ENCODE data around the gene KRT84. TPM values are rescaled to one million over a fixed set of nuclear protein-coding genes. Genes with fewer than 3 reads are reported as not detected.
A peak's percentile ranks its signal among the peaks of the same experiment; 100 is the strongest.

The KRT84 gene
- total RNA-seq, 1 experiment from 2014 or later, result not detected

- no peak for DNase-seq
- intact Hi-C loops (cut with micrococcal nuclease; ENCODE audit: unreplicated experiment), result no loop called here
- TF ChIP-seq, protein P1, sequence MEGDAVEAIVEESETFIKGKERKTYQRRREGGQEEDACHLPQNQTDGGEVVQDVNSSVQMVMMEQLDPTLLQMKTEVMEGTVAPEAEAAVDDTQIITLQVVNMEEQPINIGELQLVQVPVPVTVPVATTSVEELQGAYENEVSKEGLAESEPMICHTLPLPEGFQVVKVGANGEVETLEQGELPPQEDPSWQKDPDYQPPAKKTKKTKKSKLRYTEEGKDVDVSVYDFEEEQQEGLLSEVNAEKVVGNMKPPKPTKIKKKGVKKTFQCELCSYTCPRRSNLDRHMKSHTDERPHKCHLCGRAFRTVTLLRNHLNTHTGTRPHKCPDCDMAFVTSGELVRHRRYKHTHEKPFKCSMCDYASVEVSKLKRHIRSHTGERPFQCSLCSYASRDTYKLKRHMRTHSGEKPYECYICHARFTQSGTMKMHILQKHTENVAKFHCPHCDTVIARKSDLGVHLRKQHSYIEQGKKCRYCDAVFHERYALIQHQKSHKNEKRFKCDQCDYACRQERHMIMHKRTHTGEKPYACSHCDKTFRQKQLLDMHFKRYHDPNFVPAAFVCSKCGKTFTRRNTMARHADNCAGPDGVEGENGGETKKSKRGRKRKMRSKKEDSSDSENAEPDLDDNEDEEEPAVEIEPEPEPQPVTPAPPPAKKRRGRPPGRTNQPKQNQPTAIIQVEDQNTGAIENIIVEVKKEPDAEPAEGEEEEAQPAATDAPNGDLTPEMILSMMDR (IDR thresholded peaks at IDR 0.05; ENCODE audit: unreplicated experiment), result no peak
- H3K36me3 Mint-ChIP-seq (ENCODE audit: insufficient read depth, unreplicated experiment), result no peaks in the 10 kb centered on the region
- no TSS peak for BruUV-seq (replicated peaks)
- peaks cover 37% of the 10 kb centered on the region for H3K4me1 Mint-ChIP-seq (ENCODE audit: low read depth, unreplicated experiment)
- no peak overlapping the region for H3K4me3 Mint-ChIP-seq (ENCODE audit: low read depth, unreplicated experiment)
- peaks cover 13% of the 10 kb centered on the region for H3K27me3 Mint-ChIP-seq (ENCODE audit: unreplicated experiment)
- peaks cover 3% of the 10 kb centered on the region for H3K9me3 Mint-ChIP-seq (ENCODE audit: low read depth, unreplicated experiment)
- H3K27ac Mint-ChIP-seq (ENCODE audit: unreplicated experiment), result no peak overlapping the region
- CTCF ChIA-PET, result no interaction called here
Measured at GRCh38 chr12:52331833-52332232, 53.6 kb downstream of the KRT84 start.

DNA sequence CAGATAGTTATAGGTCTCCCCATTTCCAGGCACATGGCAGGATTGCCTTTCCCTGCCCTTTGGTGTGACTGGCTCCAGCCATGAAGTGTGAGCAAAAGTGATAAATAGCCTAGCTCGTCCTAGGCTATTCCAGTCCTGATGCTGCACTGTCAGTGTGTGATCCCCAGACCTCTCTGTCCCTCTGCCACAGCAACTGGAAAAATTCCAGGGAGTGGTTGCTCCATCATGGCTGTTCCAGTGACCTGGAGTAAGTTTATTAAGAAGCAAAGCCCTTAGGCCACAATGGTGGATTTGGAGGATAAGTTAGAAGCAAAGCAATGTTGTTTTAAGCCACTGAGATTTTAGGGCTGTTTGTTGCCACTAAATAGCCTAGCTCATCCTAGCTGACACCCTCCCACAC is 54.4 kb downstream of the KRT84 start:
- no peak for DNase-seq
- peaks cover 3% of the 10 kb centered on the region for H3K9me3 Mint-ChIP-seq (ENCODE audit: low read depth, unreplicated experiment)
- no peak overlapping the region for H3K4me3 Mint-ChIP-seq (ENCODE audit: low read depth, unreplicated experiment)
- TF ChIP-seq, protein P1 (IDR thresholded peaks at IDR 0.05; ENCODE audit: unreplicated experiment), result no peak
- intact Hi-C loops (cut with micrococcal nuclease; ENCODE audit: unreplicated experiment), result no loop called here
- BruUV-seq (replicated peaks), result no TSS peak
- peaks cover 13% of the 10 kb centered on the region for H3K27me3 Mint-ChIP-seq (ENCODE audit: unreplicated experiment)
- H3K36me3 Mint-ChIP-seq (ENCODE audit: insufficient read depth, unreplicated experiment), result no peaks in the 10 kb centered on the region
- H3K4me1 Mint-ChIP-seq (ENCODE audit: low read depth, unreplicated experiment), result peaks cover 32% of the 10 kb centered on the region
- CTCF ChIA-PET, result no interaction called here
- no peak overlapping the region for H3K27ac Mint-ChIP-seq (ENCODE audit: unreplicated experiment)

DNA sequence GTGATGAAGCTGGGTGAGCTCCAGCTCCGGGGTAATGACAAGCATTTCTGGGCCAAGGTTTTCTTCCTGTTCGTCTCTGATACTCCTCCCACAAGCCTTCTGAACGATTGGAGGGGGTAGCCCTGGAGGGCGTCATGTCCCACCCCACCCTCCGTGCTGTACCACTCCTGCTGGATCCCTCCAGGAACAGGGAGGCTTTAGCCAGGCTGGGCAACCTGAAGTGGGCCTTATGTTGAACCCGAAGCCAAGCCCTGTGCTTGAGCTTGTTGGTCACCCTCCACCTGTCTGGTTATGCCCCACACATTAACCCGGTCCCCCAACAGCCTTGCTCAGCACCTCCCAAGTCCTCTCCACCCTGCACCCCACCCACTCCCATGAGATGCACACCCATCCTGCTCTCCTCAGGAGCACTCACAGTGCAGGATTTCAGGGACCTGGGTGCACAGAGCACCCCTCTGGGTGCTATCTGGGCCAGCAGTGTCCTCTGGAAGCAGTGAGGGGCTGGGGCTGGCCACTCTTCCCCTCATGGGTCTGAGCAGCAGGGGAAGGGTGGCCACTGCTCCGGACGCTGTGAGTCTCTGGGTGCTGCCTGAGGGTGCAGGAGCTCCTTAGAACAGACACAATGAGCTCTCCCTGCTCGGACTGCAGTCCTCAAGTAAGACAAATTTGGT is 57.5 kb downstream of the KRT84 start:
- no peak overlapping the region for H3K4me3 Mint-ChIP-seq (ENCODE audit: low read depth, unreplicated experiment)
- peaks cover 3% of the 10 kb centered on the region for H3K9me3 Mint-ChIP-seq (ENCODE audit: low read depth, unreplicated experiment)
- no TSS peak for BruUV-seq (replicated peaks)
- peak overlapping the region; percentile 64 for H3K27ac Mint-ChIP-seq (ENCODE audit: unreplicated experiment)
- no peak for DNase-seq
- CTCF ChIA-PET, result interaction anchor here (0.7 to 2.6 kb wide), 16 partner anchors 17 to 556 kb away, joined by 3 to 20 read pairs (median 4); partner anchors contain the start of gene KRT80
- H3K36me3 Mint-ChIP-seq (ENCODE audit: insufficient read depth, unreplicated experiment), result no peaks in the 10 kb centered on the region
- TF ChIP-seq, protein P1 (IDR thresholded peaks at IDR 0.05; ENCODE audit: unreplicated experiment), result no peak
- intact Hi-C loops (cut with micrococcal nuclease; ENCODE audit: unreplicated experiment), result loop anchor here (2.0 to 10.0 kb wide), 2 partner anchors 83 to 171 kb away; no protein-coding TSS in a partner anchor
- peaks cover 23% of the 10 kb centered on the region for H3K4me1 Mint-ChIP-seq (ENCODE audit: low read depth, unreplicated experiment)
- peaks cover 13% of the 10 kb centered on the region for H3K27me3 Mint-ChIP-seq (ENCODE audit: unreplicated experiment)

Other genes starting within 250 kb of the KRT84 start
- gene KRT80, start 193.6 kb downstream of the KRT84 start, total RNA-seq (2022), result 32.7 and 45.5 TPM in 2 replicates
- gene KRT7, start 152.4 kb downstream of the KRT84 start, total RNA-seq (2022), result 2,370 and 2,828 TPM in 2 replicates
- 2.6 and 3.6 TPM in 2 replicates for gene KRT86, start 111.0 kb downstream of the KRT84 start, total RNA-seq (2022)
- gene KRT81, start 94.1 kb downstream of the KRT84 start, total RNA-seq (2022), result 0.28 and 0.61 TPM in 2 replicates
- not detected in 2 replicates for gene KRT83, start 64.3 kb downstream of the KRT84 start, total RNA-seq (2022)
- not detected in 2 replicates for gene KRT85, start 18.2 kb downstream of the KRT84 start, total RNA-seq (2022)
- not detected in 2 replicates for gene KRT82, start 20.7 kb upstream of the KRT84 start, total RNA-seq (2022)
- not detected in 2 replicates for gene KRT75, start 48.7 kb upstream of the KRT84 start, total RNA-seq (2022)
- 2.2 and 5.6 TPM in 2 replicates for gene KRT6B, start 66.5 kb upstream of the KRT84 start, total RNA-seq (2022)
- not detected in 2 replicates for gene KRT6C, start 88.2 kb upstream of the KRT84 start, total RNA-seq (2022)
- gene KRT6A, start 107.6 kb upstream of the KRT84 start, total RNA-seq (2022), result 0.24 TPM in 1 of 2 replicates, not detected in the other
- 0.32 and 1.3 TPM in 2 replicates for gene KRT5, start 134.7 kb upstream of the KRT84 start, total RNA-seq (2022)
- gene KRT71, start 167.5 kb upstream of the KRT84 start, total RNA-seq (2022), result not detected in 2 replicates
- not detected in 2 replicates for gene KRT74, start 188.2 kb upstream of the KRT84 start, total RNA-seq (2022)
- gene KRT72, start 215.8 kb upstream of the KRT84 start, total RNA-seq (2022), result not detected in 2 replicates
- not detected in 2 replicates for gene KRT73, start 232.9 kb upstream of the KRT84 start, total RNA-seq (2022)